Erythroblast (primary cell): ENCODE data around the gene PLPPR4.

Experiments
- GATA1 ChIP-seq: IDR thresholded peaks from 2 replicates; pipeline ENCODE4 v1.6.1; 2011; ENCODE audit warnings: low read depth, mild to moderate bottlenecking, control low read depth, low read length, moderate library complexity
- POLR2A ChIP-seq: IDR thresholded peaks from 2 replicates; pipeline ENCODE4 v1.6.1; 2011; ENCODE audit warnings: mild to moderate bottlenecking, low read length

- TF ChIP-seq POLR2A (no peak), GATA1 (no peak)
These were observed 23.7 kb upstream of the PLPPR4 start for GRCh38 chr1:99240621-99241020.
